A549 (cell line): ENCODE measurements around the gene ACSL4. TPM values are rescaled to one million over a fixed set of nuclear protein-coding genes. Genes with fewer than 3 reads are reported as not detected.
"Not testable (repeated sequence)": the region's sequence is repeated elsewhere in the genome, so short reads cannot be mapped to it uniquely, and the experiment has no call there.

Experiments used
- ATAC-seq, 2 experiments: fragments of 200-7000 bp in 1 of 2; fragments of >200 bp in 1 of 2; cut with Nextera tagmentation in 1 of 2; cut with Tn5 transposase in 1 of 2; 3 replicates each; pipeline versions ENCODE4 v1.8.0 to v1.9.1; 2018 to 2020; ENCODE audit warnings: mild to moderate bottlenecking in 1 of 2, moderate library complexity in 1 of 2
- CTCF ChIA-PET: fragments of 300-600 bp; sonication (Branson Sonifier 250); formaldehyde crosslinking; extraction: SDS; loops from one replicate; lab custom pipeline; 2021; ENCODE audit warnings: antibody characterized with exemption, inconsistent platforms; lab: Yijun Ruan, JAX
- POLR2A ChIA-PET: fragments of 350-600 bp; formaldehyde crosslinking; extraction: SDS; loops from one replicate; lab custom pipeline; 2021; ENCODE audit warnings: antibody characterized with exemption, inconsistent platforms; lab: Yijun Ruan, JAX
- DNase-seq, 2 experiments: peaks; one replicate each; pipeline versions ENCODE4 v3.0.0 to v3.0.0-alpha.2; 2011 to 2016; ENCODE audit warnings: low read depth in 1 of 2, low spot score in 1 of 2
- FAIRE-seq: peaks from 2 replicates; lab custom pipeline; 2011; peaks lifted over from hg19 to GRCh38; lab: Jason Lieb, UNC
- H3K27ac ChIP-seq, 2 experiments: fragments of >200 bp; sonication (Bioruptor Twin); formaldehyde crosslinking; 3 replicates each; pipeline ENCODE4 v1.5.1; 2016 to 2017
- H3K4me1 ChIP-seq: fragments of >200 bp; sonication (Bioruptor Twin); formaldehyde crosslinking; 3 replicates; pipeline ENCODE4 v1.6.1; 2016
- H3K4me2 ChIP-seq: fragments of >200 bp; sonication (Bioruptor Twin); formaldehyde crosslinking; 3 replicates; pipeline ENCODE4 v1.6.1; 2016
- H3K4me3 ChIP-seq: fragments of >200 bp; sonication (Bioruptor Twin); formaldehyde crosslinking; 3 replicates; pipeline ENCODE4 v1.5.1; 2016
- H3K9me3 ChIP-seq: fragments of >200 bp; sonication (Bioruptor Twin); formaldehyde crosslinking; 3 replicates; pipeline ENCODE4 v1.6.1; 2016
- BCL3 ChIP-seq: fragments of >200 bp; sonication (Bioruptor Twin); formaldehyde crosslinking; IDR thresholded peaks from 3 replicates; pipeline ENCODE4 v1.6.1; 2016
- BHLHE40 ChIP-seq: IDR thresholded peaks from 2 replicates; pipeline ENCODE4 v1.6.1; 2012; ENCODE audit warnings: low read depth, low read length, inconsistent platforms
- CBX8 ChIP-seq: fragments of 200-600 bp; sonication (generic); IDR thresholded peaks from 2 replicates; pipeline ENCODE4 v1.6.1; 2016
- CEBPB ChIP-seq, 2 experiments: fragments of >200 bp in 1 of 2; sonication (Bioruptor Twin) in 1 of 2; formaldehyde crosslinking in 1 of 2; IDR thresholded peaks; 2 replicates each; pipeline ENCODE4 v1.6.1; 2012 to 2016
- CHD2 ChIP-seq: fragments of 150-350 bp; IDR thresholded peaks from 2 replicates; pipeline ENCODE4 v1.6.1; 2014; ENCODE audit warnings: low read length; ENCODE audit not compliant: partially characterized antibody
- CHD4 ChIP-seq: fragments of 200-600 bp; sonication (generic); IDR thresholded peaks from 2 replicates; pipeline ENCODE4 v1.6.1; 2016; ENCODE audit warnings: antibody characterized with exemption, mild to moderate bottlenecking, borderline replicate concordance
- E2F6 ChIP-seq: IDR thresholded peaks from 2 replicates; pipeline ENCODE4 v1.6.1; 2012; ENCODE audit warnings: low read depth, borderline replicate concordance
- EHMT2 ChIP-seq: fragments of 200-600 bp; sonication (generic); IDR thresholded peaks from 2 replicates; pipeline ENCODE4 v1.6.1; 2016; ENCODE audit warnings: antibody characterized with exemption, low read depth, mild to moderate bottlenecking, moderate library complexity
- EP300 ChIP-seq, 2 experiments: fragments of >200 bp; sonication (Bioruptor Twin); formaldehyde crosslinking; IDR thresholded peaks; 2 replicates in 1 of 2; 3 replicates in 1 of 2; pipeline ENCODE4 v1.6.1; 2016 to 2017
- FOSB ChIP-seq: fragments of 250-450 bp; sonication (Bioruptor Pico); IDR thresholded peaks from 2 replicates; pipeline ENCODE4 v1.5.0; 2020; ENCODE audit warnings: mild to moderate bottlenecking, moderate library complexity
- FOSL2 ChIP-seq, 2 experiments: fragments of 450-650 bp in 1 of 2; fragments of >200 bp in 1 of 2; sonication (Bioruptor Twin) in 1 of 2; formaldehyde crosslinking; IDR thresholded peaks; 2 replicates each; pipeline versions ENCODE4 v1.5.0 to v1.6.1; 2016 to 2020; ENCODE audit warnings: mild to moderate bottlenecking in 1 of 2, moderate library complexity in 1 of 2
- HOXB13 ChIP-seq: fragments of 250-450 bp; sonication (Bioruptor Pico); IDR thresholded peaks from 2 replicates; pipeline ENCODE4 v1.5.0; 2020; ENCODE audit warnings: low read depth, mild to moderate bottlenecking, moderate library complexity
- HOXB5 ChIP-seq: fragments of 250-450 bp; sonication (Bioruptor Pico); IDR thresholded peaks from 2 replicates; pipeline ENCODE4 v1.5.0; 2020; ENCODE audit warnings: mild to moderate bottlenecking, moderate library complexity
- JUNB ChIP-seq: fragments of >200 bp; sonication (Bioruptor Twin); formaldehyde crosslinking; IDR thresholded peaks from 2 replicates; pipeline ENCODE4 v1.6.1; 2016
- NPAS2 ChIP-seq: fragments of 250-450 bp; sonication (Bioruptor Pico); IDR thresholded peaks from 2 replicates; pipeline ENCODE4 v1.8.0; 2022; ENCODE audit warnings: mild to moderate bottlenecking, moderate library complexity, borderline replicate concordance
- NR3C1 ChIP-seq: fragments of >200 bp; sonication (Bioruptor Twin); formaldehyde crosslinking; IDR thresholded peaks from 3 replicates; pipeline ENCODE4 v1.6.1; 2017
- PHF8 ChIP-seq: fragments of 200-600 bp; sonication (generic); IDR thresholded peaks from 2 replicates; pipeline ENCODE4 v1.6.1; 2016; ENCODE audit warnings: low read depth, mild to moderate bottlenecking, antibody characterized with exemption, moderate library complexity, borderline replicate concordance
- POLR2AphosphoS2 ChIP-seq: conservative IDR thresholded peaks from 2 replicates; pipeline ENCODE4 v1.6.1; 2012; ENCODE audit warnings: low read length, improper control_type of control experiment, inconsistent platforms
- RARB ChIP-seq: fragments of 250-450 bp; sonication (Bioruptor Pico); IDR thresholded peaks from 2 replicates; pipeline ENCODE4 v1.8.0; 2021; ENCODE audit warnings: mild to moderate bottlenecking, moderate library complexity
- RCOR1 ChIP-seq: fragments of 150-350 bp; IDR thresholded peaks from 2 replicates; pipeline ENCODE4 v1.6.1; 2014; ENCODE audit warnings: antibody characterized with exemption, low read length, low read depth
- RFX5 ChIP-seq: fragments of 450-650 bp; IDR thresholded peaks from 2 replicates; pipeline ENCODE4 v1.7.1; 2014; ENCODE audit warnings: antibody characterized with exemption, mild to moderate bottlenecking, moderate library complexity
- SREBF2 ChIP-seq: fragments of 450-650 bp; IDR thresholded peaks from 2 replicates; pipeline ENCODE4 v1.6.1; 2014; ENCODE audit warnings: mild to moderate bottlenecking, moderate library complexity
- TP53 ChIP-seq: fragments of 250-450 bp; sonication (Bioruptor Pico); IDR thresholded peaks from 2 replicates; pipeline ENCODE4 v1.5.0; 2021; ENCODE audit warnings: mild to moderate bottlenecking, moderate library complexity
- ZC3H11A ChIP-seq: fragments of 450-650 bp; IDR thresholded peaks from 2 replicates; pipeline ENCODE4 v1.6.1; 2014; ENCODE audit warnings: antibody characterized with exemption, mild to moderate bottlenecking
- WGBS: methylation state at CpG from one replicate; pipeline ENCODE4 v1.1.6; 2017; ENCODE audit errors: missing lambda C conversion rate; 5-methylcytosine and 5-hydroxymethylcytosine counted together
- polyA plus RNA-seq, 4 experiments: library from polyadenylated mRNA; depleted of rRNA in 3 of 4; stranded (reverse); fragments of >200 nt; fragmentation: RNase III in 1 of 4; extraction: RNeasy Plus Mini Kit Qiagen cat#74134 plus additional on column Dnase treatment in 1 of 4; gene quantifications; 2 replicates in 3 of 4; 3 replicates in 1 of 4; pipeline ENCODE4 v1.2.3, GENCODE V29; 2011 to 2017
- TF ChIP-seq, protein P1 (sequence below): fragments of >200 bp; sonication (Bioruptor Twin); formaldehyde crosslinking; IDR thresholded peaks from 3 replicates; pipeline ENCODE4 v1.5.1; 2016

Gene ACSL4
- polyA plus RNA-seq, 2 of the 4 experiments (the other 2 are of a cell fraction), result 31.6 to 36.8 TPM

GRCh38 chrX:109658391-109658790 lies 74.7 kb downstream of the ACSL4 start:
- H3K4me2 ChIP-seq, result no peak overlapping the region
- WGBS, result 100% methylated on average over 1 of the region's 1 CpG

DNA sequence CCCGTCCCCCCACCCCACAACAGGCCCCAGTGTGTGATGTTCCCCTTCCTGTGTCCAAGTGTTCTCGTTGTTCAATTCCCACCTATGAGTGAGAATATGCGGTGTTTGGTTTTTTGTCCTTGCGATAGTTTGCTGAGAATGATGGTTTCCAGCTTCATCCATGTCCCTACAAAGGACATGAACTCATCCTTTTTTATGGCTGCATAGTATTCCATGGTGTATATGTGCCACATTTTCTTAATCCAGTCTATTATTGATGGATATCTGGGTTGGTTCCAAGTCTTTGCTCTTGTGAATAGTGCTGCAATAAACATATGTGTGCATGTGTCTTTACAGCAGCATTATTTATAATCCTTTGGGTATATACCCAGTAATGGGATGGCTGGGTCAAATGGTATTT lies 75.7 kb downstream of the ACSL4 start:
- H3K4me3 ChIP-seq, H3K9me3 ChIP-seq, POLR2A ChIA-PET, FAIRE-seq, DNase-seq, H3K4me2 ChIP-seq, CTCF ChIA-PET, H3K27ac ChIP-seq, ATAC-seq, H3K4me1 ChIP-seq: not testable (repeated sequence)
- no CpG with 5 or more reads among the region's 4 CpGs for WGBS

More at GRCh38 chrX:109658391-109658790, 74.7 kb downstream of the ACSL4 start:
- no peaks in the 10 kb centered on the region for H3K4me1 ChIP-seq
- DNase-seq (no peak), ATAC-seq (no peak), FAIRE-seq (no peak)
- ChIA-PET CTCF (no interaction called here), POLR2A (no interaction called here)
- H3K9me3 ChIP-seq, result no peaks in the 10 kb centered on the region
- no peak overlapping the region for H3K4me3 ChIP-seq
- TF ChIP-seq CHD4, result no peak
- TF ChIP-seq NR3C1, result no peak
- no peak for TF ChIP-seq ZC3H11A
- no peak for TF ChIP-seq HOXB5
- TF ChIP-seq, protein P1, sequence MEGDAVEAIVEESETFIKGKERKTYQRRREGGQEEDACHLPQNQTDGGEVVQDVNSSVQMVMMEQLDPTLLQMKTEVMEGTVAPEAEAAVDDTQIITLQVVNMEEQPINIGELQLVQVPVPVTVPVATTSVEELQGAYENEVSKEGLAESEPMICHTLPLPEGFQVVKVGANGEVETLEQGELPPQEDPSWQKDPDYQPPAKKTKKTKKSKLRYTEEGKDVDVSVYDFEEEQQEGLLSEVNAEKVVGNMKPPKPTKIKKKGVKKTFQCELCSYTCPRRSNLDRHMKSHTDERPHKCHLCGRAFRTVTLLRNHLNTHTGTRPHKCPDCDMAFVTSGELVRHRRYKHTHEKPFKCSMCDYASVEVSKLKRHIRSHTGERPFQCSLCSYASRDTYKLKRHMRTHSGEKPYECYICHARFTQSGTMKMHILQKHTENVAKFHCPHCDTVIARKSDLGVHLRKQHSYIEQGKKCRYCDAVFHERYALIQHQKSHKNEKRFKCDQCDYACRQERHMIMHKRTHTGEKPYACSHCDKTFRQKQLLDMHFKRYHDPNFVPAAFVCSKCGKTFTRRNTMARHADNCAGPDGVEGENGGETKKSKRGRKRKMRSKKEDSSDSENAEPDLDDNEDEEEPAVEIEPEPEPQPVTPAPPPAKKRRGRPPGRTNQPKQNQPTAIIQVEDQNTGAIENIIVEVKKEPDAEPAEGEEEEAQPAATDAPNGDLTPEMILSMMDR, result no peak
- TF ChIP-seq BCL3, result no peak
- TF ChIP-seq PHF8, result no peak
- TF ChIP-seq NPAS2 (CRISPR knock-in tag), result no peak
- no peak for TF ChIP-seq CHD2
- TF ChIP-seq BHLHE40, result no peak
- TF ChIP-seq FOSB (CRISPR knock-in tag), result no peak
- H3K27ac ChIP-seq, result no peak overlapping the region

DNA sequence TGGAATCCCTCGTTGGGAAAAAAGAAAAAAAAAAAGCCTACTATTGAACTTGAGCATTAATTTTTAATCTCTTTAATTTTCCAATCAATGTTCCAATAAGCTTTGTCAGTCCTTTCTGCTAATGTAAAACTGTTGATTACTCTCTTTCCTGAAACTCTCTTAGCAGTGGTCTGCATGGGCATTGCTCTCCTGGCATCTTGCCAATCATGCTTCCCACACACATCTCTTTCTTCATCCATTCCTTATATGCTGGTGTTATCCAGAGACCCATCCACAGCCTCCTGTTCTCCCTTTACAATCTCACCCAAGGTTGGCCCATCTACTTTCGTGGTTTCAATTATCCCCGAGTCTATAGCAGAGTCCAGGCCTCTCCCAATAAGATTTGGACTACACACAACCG lies 76.3 kb downstream of the ACSL4 start:
- H3K4me3 ChIP-seq, result no peak overlapping the region
- H3K4me1 ChIP-seq, result no peaks in the 10 kb centered on the region
- POLR2A ChIA-PET, result no interaction called here
- FAIRE-seq (no peak), DNase-seq (no peak), ATAC-seq (no peak)
- H3K9me3 ChIP-seq, result no peaks in the 10 kb centered on the region
- no peak overlapping the region for H3K27ac ChIP-seq
- TF ChIP-seq CBX8 (no peak), RARB (no peak), RCOR1 (no peak), HOXB13 (CRISPR knock-in tag) (no peak), CHD2 (no peak), TP53 (CRISPR knock-in tag) (no peak), CHD4 (no peak), POLR2AphosphoS2 (no peak)
- H3K4me2 ChIP-seq, result no peak overlapping the region
- CTCF ChIA-PET, result no interaction called here
- 87% methylated on average over 4 of the region's 4 CpGs for WGBS

GRCh38 chrX:109655502-109656201 lies 77.4 kb downstream of the ACSL4 start:
- Histone ChIP-seq H3K9me3 (no peaks in the 10 kb centered on the region), H3K4me3 (no peak overlapping the region), H3K27ac (no peak overlapping the region), H3K4me2 (no peak overlapping the region), H3K4me1 (no peaks in the 10 kb centered on the region)
- ATAC-seq (no peak), DNase-seq (no peak), FAIRE-seq (peak; percentile 84)
- WGBS, result 90% methylated on average over 4 of the region's 4 CpGs
- POLR2A ChIA-PET, result no interaction called here
- CTCF ChIA-PET, result no interaction called here
- TF ChIP-seq EP300 (IDR thresholded peaks at IDR 0.05), result no peak
- TF ChIP-seq RFX5, result no peak
- TF ChIP-seq SREBF2, result no peak
- TF ChIP-seq JUNB, result no peak
- TF ChIP-seq E2F6, result no peak
- TF ChIP-seq FOSB (CRISPR knock-in tag), result no peak
- TF ChIP-seq TP53 (CRISPR knock-in tag), result no peak
- TF ChIP-seq NR3C1, result no peak
- no peak for TF ChIP-seq CBX8
- TF ChIP-seq, protein P1, result no peak
- TF ChIP-seq FOSL2 (IDR thresholded peaks at IDR 0.05), result no peak
- no peak for TF ChIP-seq FOSL2 (CRISPR knock-in tag; IDR thresholded peaks at IDR 0.05)
- TF ChIP-seq CEBPB (IDR thresholded peaks at IDR 0.05), result no peak
- no peak for TF ChIP-seq EHMT2
